ENCODE measurements around the gene ITIH4.

GRCh38 chr3:52777127-52777958, 53.1 kb downstream of the ITIH4 start, which contains the start of gene ITIH1:
- no peak for TF ChIP-seq CTCF (IDR thresholded peaks at IDR 0.05)
- TF ChIP-seq POLR2A (IDR thresholded peaks at IDR 0.05), result no peak

All from heart left ventricle (tissue), 13 donors.